Frontal cortex (tissue), 4 donors: ENCODE measurements around the gene MOXD1. TPM values are rescaled to one million over a fixed set of nuclear protein-coding genes. Genes with fewer than 3 reads are reported as not detected.

Experiments
- DNase-seq, 2 donors: peaks; one replicate each; pipeline ENCODE4 v3.0.0; 2012; ENCODE audit warnings: low spot score in 2 of 2
- FAIRE-seq: peaks from 2 replicates; lab custom pipeline; 2012; peaks lifted over from hg19 to GRCh38; lab: Jason Lieb, UNC
- total RNA-seq: library from RNA; depleted of rRNA; stranded (reverse); fragments of >200 nt; gene quantifications from one replicate; pipeline ENCODE4 v1.2.3, GENCODE V29; 2014
- donor health status: control.
- donor health status: control.
- donor health status: control.

MOXD1 gene
- total RNA-seq, 1 donor from 2014 or later = 15.9 TPM

GRCh38 chr6:132252113-132252512, 149.2 kb downstream of the MOXD1 start:
- no peak for FAIRE-seq
- no peak for DNase-seq

- FAIRE-seq = no peak
Measured at GRCh38 chr6:132251711-132252110, 149.6 kb downstream of the MOXD1 start.

GRCh38 chr6:132247381-132248159, 153.7 kb downstream of the MOXD1 start:
- no peak for FAIRE-seq
- no peak for DNase-seq

More at GRCh38 chr6:132251711-132252110, 149.6 kb downstream of the MOXD1 start:
- DNase-seq = no peak

DNA sequence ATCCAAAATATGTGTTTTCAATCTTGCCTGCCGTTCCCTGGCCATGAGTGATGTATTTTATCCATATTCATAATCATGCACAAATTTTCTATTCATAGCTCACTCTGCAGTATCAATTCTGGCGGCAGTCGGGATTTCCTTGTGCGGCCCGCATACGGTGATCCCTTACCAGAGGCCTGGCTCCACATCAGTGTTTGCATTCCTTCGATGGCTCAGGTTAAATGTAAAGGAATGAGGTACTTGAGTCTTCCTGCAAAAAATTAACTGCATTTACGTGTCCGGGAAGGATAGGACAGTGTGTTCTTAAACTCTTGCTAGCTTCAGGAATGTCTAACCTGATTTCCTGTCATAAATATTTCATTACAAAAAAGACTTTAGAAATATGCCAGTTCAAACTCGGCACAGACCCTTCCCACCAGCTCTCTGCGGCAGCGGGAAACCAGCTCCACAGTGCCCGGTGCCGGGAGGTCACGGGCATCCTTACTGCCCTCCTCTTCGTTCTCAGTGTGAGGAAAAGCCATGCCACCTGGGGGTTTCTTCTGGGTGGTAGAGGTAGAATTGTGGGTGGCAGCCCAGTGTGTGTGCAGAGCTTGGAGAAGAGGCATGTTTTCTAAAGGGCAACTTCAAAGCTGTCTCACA, 154.5 kb downstream of the MOXD1 start:
- DNase-seq (no peak), FAIRE-seq (no peak)

- FAIRE-seq (no peak), DNase-seq (no peak)
Measured at GRCh38 chr6:132246120-132246617, 155.1 kb downstream of the MOXD1 start.

Other genes with a start within 250 kb of the MOXD1 start
- 82.7 TPM for gene STX7, start 111.6 kb upstream of the MOXD1 start, total RNA-seq
- 0.41 TPM for gene TAAR9, start 136.8 kb upstream of the MOXD1 start, total RNA-seq
- gene TAAR8, start 151.2 kb upstream of the MOXD1 start, total RNA-seq = not detected
- not detected for gene TAAR6, start 168.8 kb upstream of the MOXD1 start, total RNA-seq
- gene TAAR5, start 188.3 kb upstream of the MOXD1 start, total RNA-seq = not detected
- not detected for gene TAAR2, start 222.8 kb upstream of the MOXD1 start, total RNA-seq